ENCODE measurements around the gene COBL.

Gene COBL

GRCh38 chr7:51308265-51308664, 8.3 kb downstream of the COBL start:
- H3K9me3 ChIP-seq, result no peaks in the 10 kb centered on the region
- no peaks in the 10 kb centered on the region for H3K36me3 ChIP-seq
- TF ChIP-seq CTCF (IDR thresholded peaks at IDR 0.05), result no peak
- H3K27ac ChIP-seq, result no peak overlapping the region
- intact Hi-C loops (cut with DNase I; ENCODE audit: low total_unique reads), result no loop called here
- H3K27me3 ChIP-seq, result peaks cover 0 to 3% of the 10 kb centered on the region in 2 donors
- no peak overlapping the region for H3K4me3 ChIP-seq
- DNase-seq, result no peak
- H3K4me1 ChIP-seq, result peaks cover 0 to 3% (median 0%) of the 10 kb centered on the region in 4 donors

- peaks cover 0 to 3% (median 0%) of the 10 kb centered on the region in 4 donors for H3K4me1 ChIP-seq
- no peak overlapping the region for H3K4me3 ChIP-seq
- no peak for TF ChIP-seq CTCF (IDR thresholded peaks at IDR 0.05)
- DNase-seq, result no peak
- no peak overlapping the region for H3K27ac ChIP-seq
- peaks cover 0 to 3% of the 10 kb centered on the region in 2 donors for H3K27me3 ChIP-seq
- H3K36me3 ChIP-seq, result no peaks in the 10 kb centered on the region
- intact Hi-C loops (cut with DNase I; ENCODE audit: low total_unique reads), result no loop called here
- H3K9me3 ChIP-seq, result no peaks in the 10 kb centered on the region
Measured at GRCh38 chr7:51307651-51308210, 8.9 kb downstream of the COBL start.

GRCh38 chr7:51306761-51307160, 9.8 kb downstream of the COBL start:
- no peak for DNase-seq
- H3K27me3 ChIP-seq, result peaks cover 0 to 3% of the 10 kb centered on the region in 2 donors
- H3K27ac ChIP-seq, result no peak overlapping the region
- H3K4me1 ChIP-seq, result peaks cover 0 to 3% (median 0%) of the 10 kb centered on the region in 4 donors
- intact Hi-C loops (cut with DNase I; ENCODE audit: low total_unique reads), result no loop called here
- H3K36me3 ChIP-seq, result no peaks in the 10 kb centered on the region
- TF ChIP-seq CTCF (IDR thresholded peaks at IDR 0.05), result no peak
- no peak overlapping the region for H3K4me3 ChIP-seq
- H3K9me3 ChIP-seq, result no peaks in the 10 kb centered on the region

GRCh38 chr7:51304729-51305128, 11.9 kb downstream of the COBL start:
- no peaks in the 10 kb centered on the region for H3K9me3 ChIP-seq
- intact Hi-C loops (cut with DNase I; ENCODE audit: low total_unique reads), result no loop called here
- no peaks in the 10 kb centered on the region for H3K36me3 ChIP-seq
- TF ChIP-seq CTCF (IDR thresholded peaks at IDR 0.05), result no peak
- H3K4me3 ChIP-seq, result no peak overlapping the region
- H3K27ac ChIP-seq, result no peak overlapping the region
- DNase-seq, result no peak
- H3K4me1 ChIP-seq, result no peaks in the 10 kb centered on the region
- peaks cover 0 to 3% of the 10 kb centered on the region in 2 donors for H3K27me3 ChIP-seq

- DNase-seq, result no peak
- no peaks in the 10 kb centered on the region for H3K4me1 ChIP-seq
- no peaks in the 10 kb centered on the region for H3K27me3 ChIP-seq
- H3K36me3 ChIP-seq, result no peaks in the 10 kb centered on the region
- TF ChIP-seq CTCF (IDR thresholded peaks at IDR 0.05), result no peak
- no peak overlapping the region for H3K27ac ChIP-seq
- no peaks in the 10 kb centered on the region for H3K9me3 ChIP-seq
- no peak overlapping the region for H3K4me3 ChIP-seq
- intact Hi-C loops (cut with DNase I; ENCODE audit: low total_unique reads), result no loop called here
Measured at GRCh38 chr7:51303142-51303525, 13.5 kb downstream of the COBL start.

GRCh38 chr7:51301806-51302205, 14.8 kb downstream of the COBL start:
- TF ChIP-seq CTCF (IDR thresholded peaks at IDR 0.05), result no peak
- Histone ChIP-seq H3K4me1 (no peaks in the 10 kb centered on the region), H3K27me3 (no peaks in the 10 kb centered on the region), H3K36me3 (no peaks in the 10 kb centered on the region), H3K27ac (no peak overlapping the region), H3K9me3 (no peaks in the 10 kb centered on the region), H3K4me3 (no peak overlapping the region)
- no peak for DNase-seq
- intact Hi-C loops (cut with DNase I; ENCODE audit: low total_unique reads), result no loop called here
